Body of pancreas (tissue), 4 donors: ENCODE data around the gene KCTD20.
"Not testable (repeated sequence)": the region's sequence is repeated elsewhere in the genome, so short reads cannot be mapped to it uniquely, and the experiment has no call there.

Experiments used
- POLR2A ChIP-seq, 3 donors: fragments of 450-650 bp; IDR thresholded peaks; one replicate each; pipeline ENCODE4 v1.6.1; 2016; ENCODE audit warnings: antibody characterized with exemption in 3 of 3, mild to moderate bottlenecking in 2 of 3
- TF ChIP-seq, protein P1 (sequence below), 7 experiments: fragments of 450-650 bp in 4 of 7; fragments of 200-600 bp in 3 of 7; sonication (generic) in 3 of 7; IDR thresholded peaks; one replicate each; pipeline ENCODE4 v1.5.1; 2016 to 2019; ENCODE audit warnings: antibody characterized with exemption in 7 of 7

DNA sequence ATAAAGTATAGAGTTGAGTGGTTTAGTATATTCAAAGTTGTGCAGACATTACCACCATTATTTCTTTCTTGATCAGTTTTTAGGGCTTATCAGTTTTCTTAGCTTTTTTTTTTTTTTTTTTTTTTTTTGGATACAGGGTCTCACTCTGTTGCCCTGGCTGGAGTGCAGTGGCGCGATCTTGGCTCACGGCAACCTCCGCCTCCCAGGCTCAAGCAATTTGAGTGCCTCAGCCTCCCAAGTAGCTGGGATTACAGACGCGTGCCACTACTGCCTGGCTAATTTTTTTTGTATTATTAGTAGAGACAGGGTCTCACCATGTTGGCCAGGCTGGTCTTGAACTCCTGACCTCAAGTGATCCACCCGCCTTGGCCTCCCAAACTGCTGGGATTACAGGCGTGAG is 10.1 kb downstream of the KCTD20 start:
- TF ChIP-seq, protein P1, sequence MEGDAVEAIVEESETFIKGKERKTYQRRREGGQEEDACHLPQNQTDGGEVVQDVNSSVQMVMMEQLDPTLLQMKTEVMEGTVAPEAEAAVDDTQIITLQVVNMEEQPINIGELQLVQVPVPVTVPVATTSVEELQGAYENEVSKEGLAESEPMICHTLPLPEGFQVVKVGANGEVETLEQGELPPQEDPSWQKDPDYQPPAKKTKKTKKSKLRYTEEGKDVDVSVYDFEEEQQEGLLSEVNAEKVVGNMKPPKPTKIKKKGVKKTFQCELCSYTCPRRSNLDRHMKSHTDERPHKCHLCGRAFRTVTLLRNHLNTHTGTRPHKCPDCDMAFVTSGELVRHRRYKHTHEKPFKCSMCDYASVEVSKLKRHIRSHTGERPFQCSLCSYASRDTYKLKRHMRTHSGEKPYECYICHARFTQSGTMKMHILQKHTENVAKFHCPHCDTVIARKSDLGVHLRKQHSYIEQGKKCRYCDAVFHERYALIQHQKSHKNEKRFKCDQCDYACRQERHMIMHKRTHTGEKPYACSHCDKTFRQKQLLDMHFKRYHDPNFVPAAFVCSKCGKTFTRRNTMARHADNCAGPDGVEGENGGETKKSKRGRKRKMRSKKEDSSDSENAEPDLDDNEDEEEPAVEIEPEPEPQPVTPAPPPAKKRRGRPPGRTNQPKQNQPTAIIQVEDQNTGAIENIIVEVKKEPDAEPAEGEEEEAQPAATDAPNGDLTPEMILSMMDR (IDR thresholded peaks at IDR 0.05), result not testable (repeated sequence)
- not testable (repeated sequence) for TF ChIP-seq POLR2A (IDR thresholded peaks at IDR 0.05)
